Right lobe of liver (tissue), 6 donors: ENCODE data around the gene CDON. TPM values are rescaled to one million over a fixed set of nuclear protein-coding genes. Genes with fewer than 3 reads are reported as not detected.
A peak's percentile ranks its signal among the peaks of the same experiment; 100 is the strongest.
"Not testable (repeated sequence)": the region's sequence is repeated elsewhere in the genome, so short reads cannot be mapped to it uniquely, and the experiment has no call there.

Experiments used
- ATAC-seq, 4 donors: fragments of 200-7000 bp; cut with Tn5 transposase; one replicate each; pipeline ENCODE4 v1.9.1; 2020; ENCODE audit warnings: mild to moderate bottlenecking in 4 of 4, moderate library complexity in 4 of 4
- DNase-seq, 3 donors: peaks; one replicate each; pipeline ENCODE4 v3.0.0-alpha.2; 2020
- H3K27ac ChIP-seq, 3 donors: fragments of 200-600 bp; one replicate each; pipeline ENCODE4 v1.8.0; 2022
- H3K27me3 ChIP-seq, 2 donors: fragments of 200-600 bp; one replicate each; pipeline ENCODE4 v1.8.0; 2022
- H3K36me3 ChIP-seq, 4 donors: fragments of 200-600 bp; sonication (generic) in 1 of 4; one replicate each; pipeline versions ENCODE4 v1.5.1 to v1.8.0; 2017 to 2022; ENCODE audit warnings: control low read depth in 1 of 4
- H3K4me1 ChIP-seq, 4 donors: fragments of 200-600 bp; sonication (generic) in 1 of 4; one replicate each; pipeline versions ENCODE4 v1.5.1 to v1.8.0; 2017 to 2022; ENCODE audit warnings: control low read depth in 1 of 4
- H3K4me3 ChIP-seq, 3 donors: fragments of 200-600 bp; one replicate each; pipeline ENCODE4 v1.8.0; 2022
- H3K9me3 ChIP-seq, 4 donors: fragments of 200-600 bp; sonication (generic) in 1 of 4; one replicate each; pipeline versions ENCODE4 v1.5.1 to v1.8.0; 2017 to 2022; ENCODE audit warnings: control low read depth in 1 of 4
- POLR2A ChIP-seq: fragments of 450-650 bp; IDR thresholded peaks from one replicate; pipeline ENCODE4 v1.6.1; 2017; ENCODE audit warnings: antibody characterized with exemption, mild to moderate bottlenecking
- WGBS: methylation state at CpG from one replicate; pipeline ENCODE4 v1.1.6; 2018; ENCODE audit warnings: low coverage, low lambda C conversion rate; ENCODE audit not compliant: insufficient coverage; ENCODE audit errors: missing lambda C conversion rate; 5-methylcytosine and 5-hydroxymethylcytosine counted together
- intact Hi-C, 2 donors: fragments of 100-400 bp; cut with DNase I; formaldehyde crosslinking; loops; one replicate each; pipeline versions ENCODE4 v1.11.2 to v1.14.1; 2022
- total RNA-seq, 6 experiments: library from RNA; depleted of rRNA in 2 of 6; stranded (reverse); fragments of >200 nt in 2 of 6; fragmentation: NEBNext Ultra II Directional in 3 of 6; extraction: Animal tissue kit (Norgen Biotek cat#: 25700) in 3 of 6; gene quantifications; one replicate each; pipeline versions ENCODE4 v1.1.0 to v1.2.4, GENCODE V29; 2016 to 2023
- TF ChIP-seq, protein P1 (sequence below), 4 donors: fragments of 200-600 bp in 3 of 4; fragments of 450-650 bp in 1 of 4; IDR thresholded peaks; one replicate each; pipeline versions ENCODE4 v1.5.1 to v1.8.0; 2016 to 2022; ENCODE audit warnings: antibody characterized with exemption in 4 of 4, mild to moderate bottlenecking in 2 of 4
- donor health status: DM: no; HTN: yes; CAD: no.
- donor health status: DM: no; HTN: no; CAD: no.
- donor health status: DM: no; HTN: no; CAD: no.
- donor health status: DM: no; HTN: yes; CAD: no.
- donor health status: DM: no; HTN: yes; CAD: no.

Gene CDON
- total RNA-seq, 6 experiments from 2014 or later, result 1.8 to 4.1 (median 3.3) TPM

DNA sequence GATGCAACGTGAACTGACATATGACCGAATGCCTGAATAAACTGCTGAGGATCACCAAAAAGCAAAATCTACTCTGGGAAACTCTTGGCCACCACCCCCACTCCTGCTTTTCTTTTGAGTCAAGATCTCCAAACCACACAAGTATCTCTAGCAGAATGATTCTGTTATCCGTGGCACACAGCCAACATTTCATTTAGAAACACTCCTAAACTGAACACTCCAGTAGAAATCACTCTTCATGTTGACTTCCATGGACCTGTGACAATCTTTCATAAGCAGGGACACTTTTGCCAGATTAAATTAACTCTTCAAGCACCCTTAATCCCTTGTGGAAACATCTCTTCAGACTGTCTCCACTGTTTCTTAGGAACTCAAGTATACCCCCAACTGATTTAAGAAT is 72.4 kb downstream of the CDON start:
- no peak overlapping the region for H3K4me3 ChIP-seq
- H3K9me3 ChIP-seq, result no peaks in the 10 kb centered on the region
- H3K27ac ChIP-seq, result no peak overlapping the region
- DNase-seq (peak in 1 of 3 donors; percentile 65), ATAC-seq (peak; percentile 86 to 92 (median 89))
- H3K27me3 ChIP-seq, result no peaks in the 10 kb centered on the region
- peaks cover 0 to 24% (median 4%) of the 10 kb centered on the region in 4 donors for H3K4me1 ChIP-seq
- TF ChIP-seq POLR2A, result no peak
- TF ChIP-seq, protein P1, sequence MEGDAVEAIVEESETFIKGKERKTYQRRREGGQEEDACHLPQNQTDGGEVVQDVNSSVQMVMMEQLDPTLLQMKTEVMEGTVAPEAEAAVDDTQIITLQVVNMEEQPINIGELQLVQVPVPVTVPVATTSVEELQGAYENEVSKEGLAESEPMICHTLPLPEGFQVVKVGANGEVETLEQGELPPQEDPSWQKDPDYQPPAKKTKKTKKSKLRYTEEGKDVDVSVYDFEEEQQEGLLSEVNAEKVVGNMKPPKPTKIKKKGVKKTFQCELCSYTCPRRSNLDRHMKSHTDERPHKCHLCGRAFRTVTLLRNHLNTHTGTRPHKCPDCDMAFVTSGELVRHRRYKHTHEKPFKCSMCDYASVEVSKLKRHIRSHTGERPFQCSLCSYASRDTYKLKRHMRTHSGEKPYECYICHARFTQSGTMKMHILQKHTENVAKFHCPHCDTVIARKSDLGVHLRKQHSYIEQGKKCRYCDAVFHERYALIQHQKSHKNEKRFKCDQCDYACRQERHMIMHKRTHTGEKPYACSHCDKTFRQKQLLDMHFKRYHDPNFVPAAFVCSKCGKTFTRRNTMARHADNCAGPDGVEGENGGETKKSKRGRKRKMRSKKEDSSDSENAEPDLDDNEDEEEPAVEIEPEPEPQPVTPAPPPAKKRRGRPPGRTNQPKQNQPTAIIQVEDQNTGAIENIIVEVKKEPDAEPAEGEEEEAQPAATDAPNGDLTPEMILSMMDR (IDR thresholded peaks at IDR 0.05), result no peak
- 22% methylated on average over 3 of the region's 3 CpGs for WGBS
- no peaks in the 10 kb centered on the region for H3K36me3 ChIP-seq
- intact Hi-C loops, result no loop called here

DNA sequence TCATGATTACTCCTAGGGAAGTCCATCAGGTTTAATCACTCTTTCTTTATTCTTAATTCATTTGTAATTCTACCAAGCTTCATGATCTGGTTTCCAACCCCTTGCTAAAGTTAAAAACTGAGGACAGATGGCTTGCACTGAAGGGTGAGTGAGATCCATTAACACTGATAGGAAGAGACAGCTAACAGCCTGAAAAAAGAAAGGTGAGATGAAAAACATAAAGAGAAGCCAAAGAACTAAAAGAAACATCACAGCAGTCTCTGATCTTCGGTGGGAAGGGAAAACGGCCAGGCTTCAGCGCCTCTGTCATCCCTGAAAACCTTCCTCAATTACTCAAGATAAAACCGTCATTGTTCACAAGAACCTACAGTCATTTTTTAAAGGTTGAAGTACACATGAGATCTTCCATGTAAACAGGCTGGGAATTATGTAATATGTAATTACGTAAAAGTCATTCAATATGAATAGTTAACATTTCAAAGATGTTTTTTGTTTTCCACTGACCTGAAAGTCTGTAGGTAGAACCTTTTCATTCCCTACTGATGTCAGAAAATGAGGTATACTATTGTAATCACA is 75.5 kb downstream of the CDON start:
- DNase-seq (no peak), ATAC-seq (peak in 3 of 4 donors; percentile 15 to 43 (median 33))
- Histone ChIP-seq H3K9me3 (no peaks in the 10 kb centered on the region), H3K27ac (peak overlapping the region in 1 of 3 donors; percentile 26), H3K4me1 (peaks cover 0 to 24% (median 4%) of the 10 kb centered on the region in 4 donors), H3K4me3 (no peak overlapping the region), H3K36me3 (no peaks in the 10 kb centered on the region), H3K27me3 (no peaks in the 10 kb centered on the region)
- TF ChIP-seq, protein P1 (IDR thresholded peaks at IDR 0.05), result no peak
- no peak for TF ChIP-seq POLR2A
- intact Hi-C loops, result no loop called here
- 18% methylated on average over 5 of the region's 5 CpGs for WGBS

DNA sequence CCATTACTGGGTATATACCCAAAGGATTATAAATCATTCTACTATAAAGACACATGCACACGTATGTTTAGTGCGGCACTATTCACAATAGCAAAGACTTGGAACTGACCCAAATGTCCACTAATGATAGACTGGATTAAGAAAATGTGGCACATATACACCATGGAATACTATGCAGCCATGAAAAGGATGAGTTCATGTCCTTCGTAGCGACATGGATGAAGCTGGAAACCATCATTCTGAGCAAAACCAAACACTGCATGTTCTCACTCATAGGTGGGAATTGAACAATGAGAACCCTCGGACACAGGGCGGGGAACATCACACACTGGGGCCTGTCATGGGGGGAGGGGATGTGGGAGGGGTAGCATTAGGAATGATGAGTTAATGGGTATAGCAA is 76.7 kb downstream of the CDON start:
- H3K36me3 ChIP-seq, H3K27me3 ChIP-seq, ATAC-seq, H3K27ac ChIP-seq, DNase-seq, H3K9me3 ChIP-seq, intact Hi-C loops, H3K4me3 ChIP-seq: not testable (repeated sequence)
- 100% methylated on average over 6 of the region's 6 CpGs for WGBS
- peaks cover 0 to 24% (median 4%) of the 10 kb centered on the region in 4 donors for H3K4me1 ChIP-seq

DNA sequence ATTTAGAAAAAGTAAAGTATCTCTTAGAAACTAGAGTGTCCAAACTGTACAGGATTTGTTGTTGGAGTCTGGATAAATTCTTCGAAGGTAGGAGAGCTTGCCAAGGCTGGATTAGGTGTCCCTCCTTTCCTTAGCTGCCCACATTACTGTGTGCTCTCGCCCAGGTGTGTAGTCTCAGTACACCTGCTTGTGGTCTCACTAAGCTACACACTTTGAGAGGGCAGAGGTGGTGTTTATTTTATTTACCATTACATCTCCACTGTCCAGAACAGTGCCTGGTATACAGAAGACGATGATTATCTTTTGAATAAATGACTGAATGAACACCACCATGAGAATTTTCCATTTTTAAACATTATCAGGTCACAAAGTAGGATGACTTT is 80.3 kb downstream of the CDON start:
- no peak for ATAC-seq
- no peak for TF ChIP-seq POLR2A
- TF ChIP-seq, protein P1 (IDR thresholded peaks at IDR 0.05), result no peak
- no peak overlapping the region for H3K27ac ChIP-seq
- H3K27me3 ChIP-seq, result no peaks in the 10 kb centered on the region
- no peak overlapping the region for H3K4me3 ChIP-seq
- H3K9me3 ChIP-seq, result no peaks in the 10 kb centered on the region
- H3K4me1 ChIP-seq, result peaks cover 0 to 15% (median 3%) of the 10 kb centered on the region in 4 donors
- 90% methylated on average over 3 of the region's 3 CpGs for WGBS
- no peak for DNase-seq
- intact Hi-C loops, result no loop called here
- H3K36me3 ChIP-seq, result no peaks in the 10 kb centered on the region

DNA sequence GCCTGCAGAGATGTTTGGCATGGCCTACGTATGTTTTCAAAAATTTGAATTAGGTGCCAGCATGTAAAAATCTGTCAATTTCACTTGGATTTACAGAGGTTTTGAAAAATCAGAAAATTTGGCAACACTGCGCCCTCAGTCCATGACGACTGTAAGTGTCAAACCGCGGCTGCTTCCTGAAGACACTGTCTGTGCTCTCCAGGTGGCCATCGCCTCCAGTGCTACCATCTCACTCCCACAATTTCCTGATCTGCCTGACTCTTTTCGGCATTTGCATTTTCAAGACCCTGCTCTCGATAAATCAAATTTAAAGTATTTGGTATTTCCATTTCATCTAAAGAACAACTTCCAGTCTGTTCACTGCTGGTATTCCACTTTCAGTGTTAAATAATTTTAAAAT is 82.2 kb downstream of the CDON start:
- no peak for TF ChIP-seq POLR2A
- TF ChIP-seq, protein P1 (IDR thresholded peaks at IDR 0.05), result no peak

More for the DNA sequence above, 82.2 kb downstream of the CDON start:
- ATAC-seq (no peak), DNase-seq (no peak)
- intact Hi-C loops, result no loop called here
- Histone ChIP-seq H3K27ac (no peak overlapping the region), H3K4me1 (peaks cover 0 to 7% (median 3%) of the 10 kb centered on the region in 4 donors), H3K36me3 (no peaks in the 10 kb centered on the region), H3K9me3 (no peaks in the 10 kb centered on the region), H3K4me3 (no peak overlapping the region), H3K27me3 (no peaks in the 10 kb centered on the region)
- WGBS, result 89% methylated on average over 8 of the region's 8 CpGs
